Fibroblast of pulmonary artery (primary cell): ENCODE measurements around the gene NISCH.

ENCODE experiments used
- DNase-seq: peaks from one replicate; pipeline ENCODE4 v3.0.0-alpha.2; 2010; ENCODE audit warnings: low read depth
- H3K4me3 ChIP-seq: replicated peaks from 2 replicates; pipeline ENCODE4 v1.5.1; 2011; ENCODE audit warnings: low read depth, mild to moderate bottlenecking, control low read depth, low read length, moderate library complexity
- CTCF ChIP-seq: IDR thresholded peaks from 2 replicates; pipeline ENCODE4 v1.5.1; 2011; ENCODE audit warnings: mild to moderate bottlenecking, control low read depth, low read length, inconsistent platforms; ENCODE audit errors: missing control alignments

NISCH gene

DNA sequence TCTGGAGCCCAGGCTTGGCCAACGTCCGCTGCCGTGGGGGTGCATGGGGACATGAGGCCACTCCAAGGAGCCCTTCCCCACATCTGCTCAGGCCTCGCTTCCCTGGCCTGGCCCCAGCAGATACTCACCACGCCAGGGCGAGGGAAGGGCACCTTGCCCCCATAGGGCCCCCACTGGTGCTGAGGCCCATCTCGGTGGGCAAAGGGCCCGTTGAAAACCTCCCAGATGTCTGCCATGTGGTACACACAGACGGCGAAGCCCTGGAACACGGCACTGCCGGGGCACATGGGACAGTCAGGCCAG, 15.2 kb upstream of the NISCH start:
- no peak for DNase-seq
- no peak overlapping the region for H3K4me3 ChIP-seq
- no peak for TF ChIP-seq CTCF

- TF ChIP-seq CTCF, result no peak
- no peak overlapping the region for H3K4me3 ChIP-seq
- no peak for DNase-seq
Measured at GRCh38 chr3:52440671-52441070, 14.7 kb upstream of the NISCH start.

- no peak for TF ChIP-seq CTCF
- no peak overlapping the region for H3K4me3 ChIP-seq
- DNase-seq, result no peak
Measured at GRCh38 chr3:52441091-52441771, 14.2 kb upstream of the NISCH start.

DNA sequence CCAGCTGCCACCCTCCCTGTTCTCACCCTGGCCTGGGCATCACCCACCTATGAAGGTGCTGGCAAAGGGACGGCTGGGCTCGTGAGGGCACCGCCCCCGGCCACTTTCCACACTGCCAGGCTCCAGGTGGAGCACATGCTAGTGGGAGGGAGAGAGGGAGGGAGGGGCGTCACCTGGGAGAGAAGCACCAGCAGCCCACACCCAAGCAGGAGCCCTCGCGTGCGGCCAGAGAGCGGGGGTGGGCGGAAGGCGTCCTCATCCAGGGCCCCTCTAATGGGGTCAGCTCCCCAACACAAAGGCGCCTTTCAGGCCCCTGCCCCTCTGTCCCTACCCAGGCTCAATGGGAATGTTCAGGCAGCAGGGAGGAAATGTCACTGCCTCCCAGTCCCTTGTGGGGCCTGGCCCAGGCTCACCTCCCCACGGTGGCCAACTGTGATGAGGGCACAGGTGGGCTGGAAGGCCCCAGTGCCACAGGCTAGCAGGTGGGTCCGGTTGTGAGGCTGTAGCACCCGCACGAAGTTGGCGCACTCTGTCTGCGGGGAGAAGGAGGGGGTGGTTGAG, 13.6 kb upstream of the NISCH start:
- no peak for TF ChIP-seq CTCF
- no peak overlapping the region for H3K4me3 ChIP-seq
- DNase-seq, result no peak

DNA sequence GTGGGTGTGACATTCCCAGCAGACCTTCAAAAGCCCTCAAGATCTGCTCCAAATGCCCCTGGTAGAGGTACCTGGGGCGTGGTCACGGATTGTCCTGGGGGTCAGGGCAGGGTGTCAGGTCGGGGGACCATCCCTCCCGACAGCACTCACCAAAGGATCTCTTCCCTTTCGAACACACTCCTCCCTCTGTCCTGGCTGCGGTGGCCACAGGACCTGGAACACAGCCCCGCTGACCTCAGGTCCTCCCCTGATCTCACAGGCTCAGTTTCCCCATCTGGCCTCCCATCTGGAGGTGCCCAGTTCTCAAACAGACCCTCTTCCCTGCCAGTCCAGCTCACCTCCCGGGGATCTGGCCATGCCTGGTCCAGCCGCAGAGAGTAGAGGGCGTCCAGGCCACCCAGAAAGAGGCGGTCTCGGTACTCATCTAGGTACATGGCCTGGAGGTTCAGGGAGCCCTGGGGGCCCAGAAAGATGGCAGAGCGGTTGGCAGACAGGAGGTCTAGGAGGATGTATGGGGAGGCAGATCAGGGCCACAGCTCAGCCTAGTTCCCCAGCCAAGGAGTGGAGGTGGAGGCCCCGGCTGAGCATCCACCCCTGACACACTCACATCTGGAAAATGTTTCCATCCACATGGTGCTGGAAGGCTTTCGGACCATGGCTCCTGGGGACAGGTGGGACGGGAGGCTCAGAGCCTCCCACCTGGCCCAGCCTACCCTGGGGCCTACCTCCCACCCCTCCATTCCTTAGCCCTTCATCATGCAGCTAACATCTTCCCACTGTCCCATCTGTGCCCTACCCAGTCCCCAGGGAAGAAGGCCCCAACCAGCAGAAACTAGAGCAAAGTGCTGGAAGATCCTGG, 12.8 kb upstream of the NISCH start:
- H3K4me3 ChIP-seq, result no peak overlapping the region

GRCh38 chr3:52443268-52443610, 12.2 kb upstream of the NISCH start:
- H3K4me3 ChIP-seq, result no peak overlapping the region
- no peak for TF ChIP-seq CTCF
- DNase-seq, result no peak

More for the DNA sequence above, 12.8 kb upstream of the NISCH start:
- no peak for TF ChIP-seq CTCF
- no peak for DNase-seq
